IPS-15b (cell line): ENCODE results near the gene LIME1.

Experiments used
- H3K27me3 ChIP-seq: one replicate; pipeline ENCODE4 v1.6.1; 2013; ENCODE audit warnings: low read length; ENCODE audit not compliant: control insufficient read depth, insufficient read depth
- H3K36me3 ChIP-seq: one replicate; pipeline ENCODE4 v1.6.1; 2013; ENCODE audit warnings: low read length; ENCODE audit not compliant: control insufficient read depth, insufficient read depth
- H3K4me1 ChIP-seq: one replicate; pipeline ENCODE4 v1.6.1; 2013; ENCODE audit warnings: mild to moderate bottlenecking, low read length; ENCODE audit not compliant: control insufficient read depth, insufficient read depth
- H3K4me3 ChIP-seq: one replicate; pipeline ENCODE4 v1.5.1; 2013; ENCODE audit warnings: low read depth, low read length
- H3K9ac ChIP-seq: one replicate; pipeline ENCODE4 v1.6.1; 2013; ENCODE audit warnings: low read depth, mild to moderate bottlenecking, low read length
- H3K9me3 ChIP-seq: one replicate; pipeline ENCODE4 v1.6.1; 2013; ENCODE audit warnings: mild to moderate bottlenecking, low read length; ENCODE audit not compliant: control insufficient read depth, insufficient read depth

Gene LIME1

GRCh38 chr20:63735859-63736718 is at the start of gene LIME1:
Gene LIME1 (plus strand): TSS chr20:63736664. CDS start chr20:63737550, 886 bp downstream.
- H3K27me3 ChIP-seq: no peaks in the 10 kb centered on the region
- no peaks in the 10 kb centered on the region for H3K4me1 ChIP-seq
- peak within 1 kb of the TSS; percentile 12 for H3K9ac ChIP-seq
- H3K9me3 ChIP-seq: no peaks in the 10 kb centered on the region
- peak within 1 kb of the TSS; percentile 18 for H3K4me3 ChIP-seq
- peaks cover 27% of the 10 kb centered on the region for H3K36me3 ChIP-seq

GRCh38 chr20:63687419-63688178 is 48.9 kb upstream of the LIME1 start:
- Histone ChIP-seq H3K4me3 (no peak overlapping the region), H3K4me1 (no peaks in the 10 kb centered on the region), H3K9ac (no peak overlapping the region), H3K36me3 (peaks cover 22% of the 10 kb centered on the region), H3K27me3 (no peaks in the 10 kb centered on the region), H3K9me3 (no peaks in the 10 kb centered on the region)

- no peak overlapping the region for H3K4me3 ChIP-seq
- no peaks in the 10 kb centered on the region for H3K27me3 ChIP-seq
- no peak overlapping the region for H3K9ac ChIP-seq
- H3K36me3 ChIP-seq: peaks cover 25% of the 10 kb centered on the region
- H3K9me3 ChIP-seq: no peaks in the 10 kb centered on the region
- H3K4me1 ChIP-seq: no peaks in the 10 kb centered on the region
Observed at GRCh38 chr20:63688228-63689045, 48.0 kb upstream of the LIME1 start.

GRCh38 chr20:63689046-63690002 is 47.1 kb upstream of the LIME1 start:
- Histone ChIP-seq H3K36me3 (peaks cover 28% of the 10 kb centered on the region), H3K4me3 (no peak overlapping the region), H3K4me1 (no peaks in the 10 kb centered on the region), H3K9me3 (no peaks in the 10 kb centered on the region), H3K27me3 (no peaks in the 10 kb centered on the region), H3K9ac (no peak overlapping the region)

GRCh38 chr20:63690003-63690897 is 46.2 kb upstream of the LIME1 start:
- Histone ChIP-seq H3K4me1 (no peaks in the 10 kb centered on the region), H3K9me3 (no peaks in the 10 kb centered on the region), H3K36me3 (peaks cover 29% of the 10 kb centered on the region), H3K4me3 (no peak overlapping the region), H3K9ac (no peak overlapping the region), H3K27me3 (no peaks in the 10 kb centered on the region)

GRCh38 chr20:63690898-63691710 is 45.4 kb upstream of the LIME1 start:
- Histone ChIP-seq H3K9ac (no peak overlapping the region), H3K9me3 (no peaks in the 10 kb centered on the region), H3K4me1 (no peaks in the 10 kb centered on the region), H3K36me3 (peaks cover 29% of the 10 kb centered on the region), H3K4me3 (no peak overlapping the region), H3K27me3 (no peaks in the 10 kb centered on the region)

GRCh38 chr20:63691711-63692435 is 44.6 kb upstream of the LIME1 start:
- no peaks in the 10 kb centered on the region for H3K4me1 ChIP-seq
- H3K36me3 ChIP-seq: peaks cover 29% of the 10 kb centered on the region
- H3K9me3 ChIP-seq: no peaks in the 10 kb centered on the region
- H3K4me3 ChIP-seq: no peak overlapping the region
- no peaks in the 10 kb centered on the region for H3K27me3 ChIP-seq
- H3K9ac ChIP-seq: no peak overlapping the region

GRCh38 chr20:63692436-63693082 is 43.9 kb upstream of the LIME1 start:
- H3K27me3 ChIP-seq: no peaks in the 10 kb centered on the region
- peaks cover 2% of the 10 kb centered on the region for H3K4me1 ChIP-seq
- no peaks in the 10 kb centered on the region for H3K9me3 ChIP-seq
- peaks cover 29% of the 10 kb centered on the region for H3K36me3 ChIP-seq
- H3K4me3 ChIP-seq: no peak overlapping the region
- H3K9ac ChIP-seq: no peak overlapping the region
